T47D (cell line): ENCODE measurements around the gene NMRK2.
"Not testable (repeated sequence)": the region's sequence is repeated elsewhere in the genome, so short reads cannot be mapped to it uniquely, and the experiment has no call there.

Source experiments
- DNase-seq, 2 experiments: peaks; one replicate each; pipeline versions ENCODE4 v3.0.0 to v3.0.0-alpha.2; 2011 to 2012; ENCODE audit warnings: low read depth in 1 of 2, low spot score in 1 of 2
- JUND ChIP-seq: IDR thresholded peaks from 2 replicates; pipeline ENCODE4 v1.6.1; 2012; ENCODE audit warnings: low read depth
- in situ Hi-C: cut with HindIII; loops from 2 replicates; pipeline ENCODE4 v1.10.0; 2016; ENCODE audit warnings: low sequenced_read_pairs, low pct_unique_long_range_greater_than_20kb

The NMRK2 gene

GRCh38 chr19:3932931-3933810 is at the start of gene NMRK2:
Gene NMRK2, plus strand, starts transcription at chr19:3933069. Its CDS starts 603 bp downstream, at chr19:3933672.
- TF ChIP-seq JUND: no peak
- in situ Hi-C loops: no loop called here
- DNase-seq: no peak

GRCh38 chr19:3890591-3890990 is 42.3 kb upstream of the NMRK2 start:
- DNase-seq: no peak
- in situ Hi-C loops: no loop called here
- no peak for TF ChIP-seq JUND

- in situ Hi-C loops: no loop called here
- TF ChIP-seq JUND: no peak
- DNase-seq: no peak
Observed at GRCh38 chr19:3893509-3894179, 39.2 kb upstream of the NMRK2 start.

- DNase-seq, in situ Hi-C loops: not testable (repeated sequence)
Observed at GRCh38 chr19:3894959-3895358, 37.9 kb upstream of the NMRK2 start.

- in situ Hi-C loops: no loop called here
- no peak for TF ChIP-seq JUND
- no peak for DNase-seq
Observed at GRCh38 chr19:3895788-3896187, 37.1 kb upstream of the NMRK2 start.

GRCh38 chr19:3897936-3898335 is 34.9 kb upstream of the NMRK2 start:
- in situ Hi-C loops: no loop called here
- DNase-seq: no peak
- TF ChIP-seq JUND: no peak

- in situ Hi-C loops: no loop called here
- no peak for DNase-seq
- no peak for TF ChIP-seq JUND
Observed at GRCh38 chr19:3898426-3898825, 34.4 kb upstream of the NMRK2 start.

GRCh38 chr19:3899531-3900294 is 33.2 kb upstream of the NMRK2 start:
- in situ Hi-C loops: no loop called here
- DNase-seq: peak in 1 of 2 experiments; percentile 9
- TF ChIP-seq JUND: no peak

GRCh38 chr19:3902317-3902973 is 30.4 kb upstream of the NMRK2 start:
- in situ Hi-C loops: no loop called here
- peak in 1 of 2 experiments; percentile 67 for DNase-seq
- TF ChIP-seq JUND: no peak

- in situ Hi-C loops: no loop called here
- no peak for DNase-seq
- no peak for TF ChIP-seq JUND
Observed at GRCh38 chr19:3904233-3904632, 28.6 kb upstream of the NMRK2 start.

GRCh38 chr19:3907626-3908265 is 25.1 kb upstream of the NMRK2 start:
- no peak for DNase-seq
- TF ChIP-seq JUND: no peak
- in situ Hi-C loops: no loop called here
